NCI-H226 (cell line): ENCODE measurements around the gene GOLIM4.
"Not testable (repeated sequence)": the region's sequence is repeated elsewhere in the genome, so short reads cannot be mapped to it uniquely, and the experiment has no call there.

ENCODE experiments used
- DNase-seq: peaks from one replicate; pipeline ENCODE4 v3.0.0-alpha.2; 2015

The GOLIM4 gene

DNA sequence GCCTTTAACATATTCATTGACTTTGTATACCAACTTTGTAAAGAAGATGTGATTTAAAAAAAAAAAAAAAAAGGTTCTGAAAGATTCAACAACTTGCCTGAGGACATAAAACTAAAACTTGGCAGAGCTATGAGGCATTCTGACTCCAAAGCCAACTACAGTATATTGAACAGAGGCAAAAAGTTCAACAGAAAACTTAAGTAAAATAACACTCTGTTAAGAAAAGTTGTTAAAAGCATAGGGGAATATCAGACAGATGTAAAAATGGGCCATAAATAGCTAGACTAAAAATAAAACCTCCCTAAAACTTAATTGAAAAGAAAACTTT, 23.4 kb downstream of the GOLIM4 start:
- DNase-seq: no peak

DNA sequence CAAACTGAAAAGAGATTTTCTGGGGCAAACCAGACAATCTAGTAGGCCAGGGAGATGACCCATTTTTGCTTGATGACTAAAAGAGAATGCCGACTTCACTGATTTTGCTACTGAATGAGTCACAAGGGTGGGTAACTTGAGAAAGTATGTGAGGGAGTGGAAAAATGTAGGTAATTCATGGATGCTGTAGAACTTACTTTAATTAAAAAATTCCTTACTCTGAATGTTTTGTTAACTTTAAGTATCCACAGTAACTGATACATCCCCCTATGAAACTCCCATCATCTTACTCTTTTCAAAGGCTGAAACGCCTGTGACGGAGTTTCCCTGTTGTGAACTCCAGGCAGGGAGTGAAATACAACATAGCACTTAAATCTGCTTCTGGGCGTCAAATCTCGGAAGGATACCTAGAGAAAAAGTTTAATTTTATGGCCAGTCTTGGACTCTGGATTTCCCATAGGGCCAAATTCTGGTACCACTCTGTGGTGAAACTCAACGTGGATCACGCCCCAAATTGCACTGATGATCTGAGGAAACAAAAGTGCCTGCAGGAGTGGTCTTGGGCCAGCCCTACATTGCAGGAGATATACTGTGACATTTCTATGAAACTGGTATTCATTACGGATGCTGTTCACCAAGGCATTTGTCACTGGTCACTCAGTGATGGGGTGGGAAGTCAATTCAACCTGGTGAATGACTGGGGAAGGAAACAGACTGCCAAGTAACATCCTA, 24.0 kb downstream of the GOLIM4 start:
- peak; percentile 77 for DNase-seq

DNA sequence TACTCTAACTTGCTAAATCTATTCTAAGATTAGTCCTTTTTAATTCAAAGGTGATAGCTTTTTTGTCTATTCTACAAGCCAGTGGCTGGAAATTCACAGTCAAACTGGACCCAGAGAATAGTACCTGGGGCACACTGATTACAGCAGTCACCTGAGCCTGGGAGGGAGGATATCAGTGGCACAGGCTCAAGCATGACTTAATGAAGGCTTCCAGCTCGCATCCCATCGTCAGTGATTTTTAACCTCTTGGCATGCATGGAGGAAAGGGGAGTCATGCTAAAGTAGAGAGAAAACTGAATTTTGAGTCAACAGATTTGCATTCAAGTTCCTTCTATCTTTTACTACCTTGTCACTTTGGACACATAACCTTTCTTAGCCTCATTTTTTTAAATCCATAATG, 24.8 kb downstream of the GOLIM4 start:
- peak; percentile 13 for DNase-seq

DNA sequence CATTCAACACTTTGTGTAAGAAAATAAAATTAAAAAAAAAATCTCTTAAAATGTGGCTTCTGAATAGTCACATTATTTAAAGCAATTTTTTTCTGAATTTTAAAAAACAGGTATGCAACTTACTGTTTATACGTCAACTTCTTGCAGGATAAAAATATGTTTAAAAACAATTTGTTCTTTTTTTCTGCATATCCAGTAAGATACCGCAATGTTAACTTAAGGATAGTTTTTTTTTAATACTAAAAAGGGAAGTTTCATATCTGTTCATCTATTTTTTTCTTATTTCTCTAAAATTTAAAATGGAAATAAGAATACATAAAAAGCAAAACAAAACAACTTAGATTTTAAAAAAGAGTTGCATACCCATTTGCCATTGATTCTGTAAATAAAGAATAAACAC, 27.4 kb downstream of the GOLIM4 start:
- no peak for DNase-seq

DNA sequence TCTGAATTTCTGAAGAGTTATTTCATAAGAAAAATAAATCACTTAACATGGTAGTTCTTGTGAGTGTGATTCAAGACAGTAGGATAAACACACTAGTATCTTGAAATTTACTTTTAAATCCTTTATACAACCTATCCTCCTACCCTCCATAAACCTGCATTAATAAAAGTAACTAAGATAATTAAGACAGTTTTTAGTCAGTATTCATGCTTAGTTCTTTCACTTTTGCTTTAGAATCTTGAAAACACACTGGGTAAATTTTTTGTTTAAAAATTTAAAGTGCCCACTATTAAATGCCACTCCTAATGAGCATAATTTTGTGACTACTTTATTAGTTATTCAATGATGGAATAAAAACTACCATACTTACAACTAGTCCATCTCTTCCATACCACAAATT, 28.8 kb downstream of the GOLIM4 start:
- no peak for DNase-seq

DNA sequence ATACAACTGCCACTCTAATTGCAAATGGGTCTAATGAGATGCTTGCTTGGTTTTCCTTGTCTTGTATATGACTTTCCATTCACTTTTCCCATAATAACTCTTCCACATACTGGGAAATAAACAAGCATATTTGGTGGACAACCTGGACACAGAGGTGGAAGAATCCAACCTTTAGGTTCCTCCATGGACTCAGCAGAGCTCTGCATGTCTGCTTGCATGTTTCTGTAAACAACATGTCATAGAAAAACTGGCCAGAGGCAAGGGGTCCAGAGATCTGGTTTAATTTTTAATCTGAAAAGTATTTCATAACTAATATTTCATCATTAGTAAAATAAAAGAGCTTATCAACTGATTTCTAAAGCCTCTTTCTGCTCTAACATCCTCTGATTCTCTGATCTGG, 30.2 kb downstream of the GOLIM4 start:
- no peak for DNase-seq

DNA sequence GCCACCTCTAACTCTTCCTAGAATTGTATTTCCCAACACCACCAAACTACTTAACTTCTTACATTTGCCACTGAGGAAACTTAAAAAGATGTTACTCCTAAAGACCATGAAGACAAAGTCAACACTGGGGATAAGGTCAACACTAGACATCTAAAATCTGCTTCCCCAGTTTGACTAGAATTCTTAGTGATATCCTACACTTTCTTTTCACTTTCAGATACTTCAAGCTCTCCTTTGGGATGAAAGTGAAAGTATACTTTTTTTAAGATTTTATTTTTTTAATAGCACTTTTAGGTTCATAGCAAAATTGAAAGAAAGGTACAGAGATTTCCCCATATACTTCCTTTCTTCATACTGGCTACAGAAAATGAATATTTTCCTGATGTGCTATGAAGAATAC, 32.6 kb downstream of the GOLIM4 start:
- no peak for DNase-seq

DNA sequence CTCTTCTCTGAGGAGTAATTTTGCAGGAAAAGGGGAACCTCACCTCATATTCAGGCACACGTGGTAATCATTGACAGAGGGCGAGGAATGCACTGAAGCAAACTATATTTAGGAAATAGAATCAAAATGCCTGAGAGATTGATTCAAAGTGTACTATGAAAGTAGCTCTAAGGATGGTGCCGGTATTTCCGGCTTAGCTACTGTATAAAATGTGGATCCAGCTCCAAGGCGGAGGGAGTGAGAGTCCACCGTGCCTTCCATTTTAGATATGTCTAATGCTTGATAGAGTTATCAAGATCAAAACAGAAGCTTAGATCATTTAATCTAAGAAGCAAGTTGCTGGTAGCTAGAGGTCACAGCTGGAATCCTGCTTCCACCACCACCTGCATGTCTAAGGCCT, 33.0 kb downstream of the GOLIM4 start:
- DNase-seq: no peak

DNA sequence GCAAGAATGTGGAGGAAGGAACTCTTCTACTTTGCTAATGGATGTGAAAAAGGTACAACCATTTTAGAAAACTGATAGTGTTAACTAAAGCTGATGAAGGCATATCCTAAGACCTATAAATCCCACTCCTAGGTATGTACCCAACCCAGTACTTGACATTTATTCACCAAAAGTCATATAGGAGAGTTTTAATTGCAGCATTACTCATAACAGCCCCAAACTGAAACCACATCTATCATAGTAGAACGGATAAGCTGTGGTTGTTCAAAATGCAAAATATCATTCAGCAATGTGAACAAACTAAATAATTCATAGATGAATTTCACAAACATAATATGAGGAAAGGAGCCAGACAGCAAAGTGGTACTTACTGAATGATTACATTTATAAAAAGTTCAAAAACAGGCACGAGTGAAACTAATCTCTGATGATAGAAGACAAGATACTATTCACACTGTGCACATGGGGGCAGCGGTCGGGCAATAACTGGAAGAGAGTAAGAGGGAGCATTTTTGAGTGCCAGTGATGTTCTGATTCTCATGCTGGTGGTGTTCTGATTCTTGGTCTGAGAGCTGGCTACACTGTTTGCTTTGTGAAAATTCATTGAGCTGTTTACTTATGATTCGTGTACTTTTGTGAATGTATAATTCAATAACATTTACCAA, 34.3 kb downstream of the GOLIM4 start:
- DNase-seq: no peak

DNA sequence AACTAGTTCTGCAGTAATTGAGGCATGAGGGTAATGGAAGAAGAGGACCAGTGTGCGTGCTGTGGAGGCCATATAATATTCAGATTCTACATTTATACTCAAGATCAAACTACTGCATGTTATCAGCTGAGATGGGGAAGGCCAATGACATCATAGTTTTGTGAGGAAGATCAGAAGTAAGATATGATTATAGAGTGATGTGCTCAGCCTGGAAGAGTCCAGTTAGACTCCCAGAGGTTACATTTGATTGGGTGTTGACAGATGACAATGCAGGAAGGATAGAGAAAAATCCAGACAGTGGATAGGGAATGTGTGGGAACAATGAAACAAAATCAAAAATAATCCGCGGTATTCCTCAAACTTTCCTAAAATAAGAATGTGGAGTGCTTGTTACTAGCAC, 35.4 kb downstream of the GOLIM4 start:
- no peak for DNase-seq

DNA sequence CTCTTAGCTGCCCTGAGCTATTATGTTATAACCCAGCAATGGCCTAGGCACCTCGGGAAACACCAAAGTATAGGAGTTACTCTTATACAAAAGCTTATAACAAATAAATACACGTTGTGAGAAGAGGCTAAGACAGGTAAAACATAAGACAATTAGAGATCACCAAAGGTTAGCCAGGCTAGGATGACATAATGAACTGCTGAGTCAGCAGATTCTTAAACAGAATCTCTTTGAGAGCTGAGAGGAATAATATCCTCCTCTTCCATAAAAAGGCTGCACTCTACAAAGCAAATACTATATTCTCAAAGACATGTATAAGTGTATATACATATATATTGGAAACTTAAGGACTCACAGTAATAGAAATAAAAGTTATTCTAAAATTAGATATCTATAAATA, 37.2 kb downstream of the GOLIM4 start:
- no peak for DNase-seq

DNA sequence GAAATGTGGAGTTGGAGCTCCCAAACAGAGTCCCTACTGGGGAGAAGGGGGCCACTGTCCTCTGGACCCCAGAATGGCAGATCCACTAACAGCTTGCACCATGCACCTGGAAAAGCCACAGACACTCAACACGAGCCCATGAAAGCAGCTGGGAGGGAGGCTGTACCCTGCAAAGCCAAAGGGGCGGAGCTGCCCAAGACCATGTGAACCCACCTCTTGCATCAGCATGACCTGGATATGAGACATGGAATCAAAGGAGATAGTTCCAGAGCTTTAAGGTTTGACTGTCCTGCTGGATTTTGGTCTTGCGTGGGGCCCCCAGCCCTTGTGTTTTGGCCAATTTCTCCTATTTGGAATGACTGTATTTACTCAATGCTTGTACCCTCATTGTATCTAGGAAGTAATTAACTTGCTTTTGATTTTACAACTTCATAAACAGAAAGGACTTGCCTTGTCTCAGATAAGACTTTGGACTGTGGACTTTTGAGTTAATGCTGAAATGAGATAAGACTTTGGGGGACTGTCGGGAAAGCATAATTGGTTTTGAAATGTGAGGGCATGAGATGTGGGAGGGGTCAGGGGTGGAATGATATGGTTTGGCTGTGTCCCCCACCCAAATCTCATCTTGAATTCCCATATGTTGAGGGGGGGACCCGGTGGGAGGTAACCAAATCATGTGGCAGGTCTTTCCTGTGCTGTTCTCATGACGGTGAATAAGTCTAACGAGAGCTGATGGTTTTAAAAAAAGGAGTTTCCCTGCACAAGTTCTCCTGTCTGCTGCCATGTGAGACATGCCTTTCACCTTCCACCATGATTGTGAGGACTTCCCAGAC, 39.1 kb downstream of the GOLIM4 start:
- not testable (repeated sequence) for DNase-seq

DNA sequence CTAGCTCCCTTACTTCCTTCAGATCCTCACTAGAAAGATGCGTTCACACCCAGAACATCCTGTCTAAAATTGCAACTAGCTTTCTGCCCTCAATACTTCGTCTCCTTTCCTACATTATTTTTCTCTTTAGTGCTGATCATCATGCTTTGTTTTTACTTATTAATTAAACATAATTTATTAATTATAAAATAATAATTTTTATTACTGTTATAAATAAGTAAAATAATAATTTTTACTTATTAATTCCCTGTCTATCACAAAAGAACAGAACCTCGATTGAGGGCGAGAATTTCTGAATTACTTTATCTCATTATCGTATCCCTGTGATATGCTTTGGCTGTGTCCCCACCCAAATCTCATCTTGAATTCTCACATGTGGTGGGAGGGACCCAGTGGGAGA, 41.3 kb downstream of the GOLIM4 start:
- DNase-seq: no peak

DNA sequence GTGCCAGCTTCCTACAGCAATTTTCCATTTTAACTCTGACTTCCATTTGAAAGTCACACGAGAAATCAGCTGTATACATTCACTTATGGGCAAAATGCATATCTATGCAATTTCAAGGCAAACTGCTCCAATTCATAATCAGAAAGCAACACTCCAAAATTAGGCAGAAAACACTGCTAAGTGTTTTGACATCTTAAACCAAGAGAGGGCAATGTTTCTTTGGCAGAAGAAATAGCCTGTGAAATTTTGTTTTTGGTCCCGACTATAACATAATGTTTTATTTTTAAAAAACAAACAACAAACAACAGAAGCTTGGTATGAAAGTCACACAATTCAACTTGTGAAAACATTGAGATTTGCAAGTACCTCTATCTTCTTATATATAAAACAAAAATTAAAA, 42.6 kb downstream of the GOLIM4 start:
- no peak for DNase-seq

DNA sequence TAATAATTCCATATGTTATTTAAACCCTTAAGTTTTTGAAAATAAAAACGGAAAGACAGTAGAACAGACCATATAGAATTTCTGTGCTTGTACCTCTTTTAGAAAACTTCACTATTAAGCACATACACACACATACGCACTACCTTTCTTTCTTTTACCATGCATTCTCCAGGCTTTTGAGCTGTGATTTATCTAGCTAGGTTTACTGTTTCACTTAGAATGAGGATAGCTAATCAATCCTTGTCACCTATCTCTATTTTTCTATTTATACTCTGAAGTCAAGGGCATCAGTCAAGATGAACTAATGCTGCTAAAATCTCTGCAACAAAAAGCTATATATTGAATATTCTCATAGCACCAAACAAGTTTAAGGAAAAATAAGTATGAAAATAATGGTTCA, 43.2 kb downstream of the GOLIM4 start:
- no peak for DNase-seq

DNA sequence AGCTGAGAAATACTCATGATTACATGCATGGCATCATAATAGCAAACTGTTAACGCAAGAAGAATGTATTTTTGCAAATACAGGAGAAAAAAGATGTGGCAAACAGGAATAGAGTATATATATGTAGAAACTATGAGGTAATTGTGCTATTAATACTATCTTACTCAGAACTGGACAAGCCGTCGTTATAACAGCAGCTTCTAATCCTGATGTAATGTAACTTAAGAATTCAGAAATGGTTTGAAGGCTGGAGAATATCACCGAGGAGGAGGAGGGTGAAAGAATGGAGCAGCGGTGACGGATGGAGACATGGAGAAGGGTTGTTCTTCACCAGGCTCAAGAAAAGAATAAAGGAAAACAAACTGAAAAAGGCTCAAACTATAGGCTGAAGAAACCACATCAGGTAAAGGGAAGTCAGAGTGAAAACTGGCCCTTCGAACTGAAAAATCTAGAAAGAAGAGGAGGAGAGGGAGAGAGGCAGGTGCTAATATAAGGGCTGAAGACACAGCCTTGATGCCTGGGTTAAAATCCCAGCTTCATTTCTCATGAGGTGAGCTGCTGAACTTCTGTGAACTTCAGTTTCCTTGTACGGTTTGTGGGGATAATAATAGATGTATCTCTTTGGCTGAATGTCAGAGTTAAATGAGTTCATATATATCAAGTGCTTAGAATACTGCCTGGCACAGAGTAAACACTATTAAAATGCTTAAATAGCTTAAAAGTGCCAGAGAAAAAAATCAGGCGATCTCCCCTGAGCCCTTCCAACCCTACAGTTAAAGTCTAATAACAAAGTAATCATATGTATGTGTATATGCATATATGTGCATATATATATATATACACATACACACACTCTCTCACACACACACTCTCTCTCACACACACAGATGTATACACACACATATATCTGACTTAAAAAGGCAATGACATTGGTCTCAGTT, 43.9 kb downstream of the GOLIM4 start:
- no peak for DNase-seq

DNA sequence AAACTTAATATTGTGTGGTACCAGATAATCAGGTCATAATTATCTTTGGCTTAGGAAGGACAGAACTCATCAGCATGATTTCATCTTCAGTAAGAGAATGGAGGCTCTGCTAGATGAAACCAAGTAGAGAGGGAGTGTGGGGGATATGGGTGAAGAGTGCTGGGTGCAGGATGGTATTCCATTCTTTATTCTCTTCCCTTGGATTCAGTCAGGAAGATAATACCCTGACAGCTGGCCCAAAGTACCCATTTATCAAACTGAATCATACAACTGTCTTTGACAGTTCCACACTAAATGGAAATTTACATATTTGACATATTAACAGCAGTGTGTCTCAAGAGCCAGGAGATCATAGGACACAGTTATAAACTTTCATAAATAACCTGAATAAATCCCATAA, 44.7 kb downstream of the GOLIM4 start:
- no peak for DNase-seq

DNA sequence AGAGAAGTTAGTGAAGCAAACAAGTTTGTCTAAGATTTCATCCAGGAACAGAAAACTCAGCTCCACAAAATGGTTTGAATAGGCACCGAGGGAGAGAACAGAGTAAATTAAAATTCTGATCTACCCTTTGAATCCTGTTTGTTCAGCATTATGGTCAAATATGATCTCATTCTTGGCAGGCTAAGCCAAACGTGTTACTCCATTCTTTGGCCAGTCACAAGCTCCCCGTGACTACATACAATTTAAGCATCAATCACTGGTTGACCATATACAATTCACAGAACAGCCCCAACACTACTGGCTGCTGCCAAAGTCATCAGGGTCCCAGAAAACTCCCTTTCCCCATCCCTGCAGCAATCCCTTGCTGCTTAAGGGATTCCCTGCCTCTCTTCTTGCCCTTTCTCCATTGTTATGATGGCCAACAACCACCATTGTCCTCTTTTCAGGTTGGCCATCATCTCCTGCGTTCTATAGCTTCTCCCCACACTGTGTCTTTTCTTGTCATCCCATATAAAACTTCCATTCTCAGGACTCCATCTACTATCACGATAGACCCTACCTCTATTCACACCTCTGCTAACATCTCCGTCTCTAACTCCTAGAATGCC, 46.3 kb downstream of the GOLIM4 start:
- no peak for DNase-seq

DNA sequence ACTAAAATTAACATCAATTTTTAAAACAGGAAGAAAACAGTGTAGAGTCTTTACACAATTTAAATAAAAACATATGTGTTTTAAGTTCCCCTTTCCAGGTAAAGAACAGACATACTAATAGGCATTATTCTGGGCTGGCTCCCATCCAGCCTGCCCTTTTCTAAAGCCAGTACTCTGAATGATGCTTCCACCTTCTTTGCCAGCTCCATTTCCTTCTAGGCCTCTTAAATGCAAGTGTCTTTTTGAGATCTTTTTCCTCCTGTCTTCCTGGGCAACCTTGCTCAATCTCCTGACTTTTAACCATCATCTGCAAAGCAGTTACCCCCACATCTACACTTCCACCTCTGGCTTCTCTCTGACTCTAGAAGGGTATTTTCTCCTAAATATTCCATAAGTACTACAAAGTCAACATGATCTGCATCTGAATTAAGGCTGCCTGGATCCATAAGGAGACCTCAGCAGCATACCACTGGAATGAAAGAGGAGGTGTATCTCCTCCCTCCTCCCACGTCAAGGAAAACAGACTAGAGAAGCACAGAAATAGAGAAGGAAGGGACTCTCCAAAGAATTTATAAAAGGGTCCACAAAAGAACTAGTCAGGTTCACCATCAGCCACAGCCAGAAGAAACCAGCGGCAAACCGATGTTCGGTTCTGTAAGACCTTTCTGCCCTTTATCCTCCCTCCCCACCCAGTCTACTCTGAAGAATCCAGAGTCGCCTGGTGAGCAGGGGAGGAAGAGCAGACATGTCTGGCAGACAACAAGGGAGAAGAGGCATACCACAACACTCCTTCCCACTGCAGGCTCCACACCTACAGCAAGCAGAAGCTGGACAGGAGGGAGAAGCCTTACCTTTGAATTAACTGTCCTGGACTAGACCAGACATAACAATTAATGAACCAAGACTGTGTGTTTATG, 47.1 kb downstream of the GOLIM4 start:
- no peak for DNase-seq

DNA sequence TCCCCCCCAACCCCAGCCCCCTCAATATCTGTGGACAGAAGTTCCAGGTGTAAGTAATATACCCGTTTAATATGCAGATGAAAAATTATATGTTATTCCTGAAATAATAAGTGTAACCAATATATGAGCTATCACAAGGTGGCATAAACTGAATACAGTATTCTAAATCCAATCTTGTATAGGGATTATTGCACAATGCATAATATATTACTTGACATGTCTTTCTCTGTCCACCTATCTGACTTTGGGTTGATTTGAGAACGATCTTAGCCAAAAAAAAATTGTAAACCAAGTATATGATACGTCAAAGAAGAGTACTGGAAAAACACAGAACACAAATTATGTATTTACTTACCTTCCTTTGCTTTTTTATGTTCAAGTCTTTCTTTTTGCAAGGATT, 47.8 kb downstream of the GOLIM4 start:
- no peak for DNase-seq

DNA sequence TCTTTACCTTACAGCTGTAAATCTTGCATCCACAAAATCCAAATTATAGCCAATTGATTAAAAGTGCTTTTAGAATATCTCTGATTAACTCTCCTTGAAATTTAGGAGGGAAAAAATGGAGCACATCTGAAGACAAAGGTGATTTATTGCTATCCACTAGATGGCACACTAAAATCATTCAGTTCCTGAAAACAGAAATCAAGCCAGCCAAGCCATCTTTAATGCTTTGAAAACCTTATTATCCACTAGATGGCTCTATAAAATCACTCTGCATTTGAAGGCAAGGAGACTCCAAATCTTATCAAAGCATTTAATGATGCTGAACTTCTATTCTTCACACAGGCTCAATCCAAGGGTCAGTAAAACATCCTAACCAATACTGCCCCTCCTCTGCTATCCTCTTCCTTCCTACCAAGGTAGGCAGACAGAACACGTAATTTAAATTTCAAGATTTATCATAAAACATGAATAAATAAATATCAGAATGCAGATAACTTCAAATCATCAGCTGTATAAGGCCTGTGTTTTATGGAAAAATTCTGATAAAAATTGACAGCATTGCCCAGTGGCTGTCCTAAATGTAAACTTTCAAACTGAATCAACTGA, 48.4 kb downstream of the GOLIM4 start:
- peak; percentile 28 for DNase-seq
